ENCODE measurements around the gene ITGB5.
A peak's percentile ranks its signal among the peaks of the same experiment; 100 is the strongest.

The ITGB5 gene

DNA sequence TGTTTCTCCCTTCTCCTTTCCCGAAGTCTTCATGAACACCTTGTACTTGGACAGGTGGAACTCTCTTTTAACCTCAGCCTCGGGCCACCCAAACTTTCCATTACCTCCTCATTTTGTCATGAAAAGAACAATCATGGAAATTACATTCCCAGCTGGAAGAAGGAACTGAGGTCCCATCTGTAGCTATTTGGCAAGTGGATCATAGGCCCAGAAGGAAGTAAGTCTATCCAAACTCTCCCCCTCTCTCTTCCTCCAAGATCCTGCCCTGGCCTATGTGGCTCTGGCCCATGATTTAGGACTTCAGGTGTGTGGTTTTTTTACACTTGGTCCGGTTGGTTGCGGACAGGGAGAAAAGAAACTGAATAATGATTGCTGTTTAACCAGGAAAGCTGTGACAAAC is 44.1 kb downstream of the ITGB5 start:
- DNase-seq (ENCODE audit: insufficient read length, low spot score) = no peak
- no peak for FAIRE-seq

DNA sequence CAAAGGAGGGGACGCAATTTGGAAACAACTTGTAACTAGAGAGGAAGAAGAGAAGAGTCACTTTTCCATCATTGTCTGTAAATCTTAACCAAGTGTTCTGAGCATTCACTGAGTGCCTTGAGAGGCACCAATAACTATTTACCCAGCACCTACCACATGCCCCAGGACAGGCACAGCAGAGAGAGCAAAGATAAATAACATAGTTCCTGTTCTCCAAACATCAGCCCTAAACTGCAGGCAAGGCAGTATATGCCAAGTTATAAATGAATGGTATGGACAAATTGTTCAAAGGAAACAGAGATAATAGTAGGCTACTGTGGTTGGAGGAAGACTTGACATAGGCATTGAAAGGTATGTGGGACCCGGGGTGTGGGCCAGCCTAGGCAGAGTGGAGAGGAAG is 45.6 kb downstream of the ITGB5 start:
- DNase-seq (ENCODE audit: insufficient read length, low spot score) = no peak
- no peak for FAIRE-seq
- TF ChIP-seq POLR2A (IDR thresholded peaks at IDR 0.05; ENCODE audit: low read depth, low read length) (no peak), PAX5 (IDR thresholded peaks at IDR 0.05; ENCODE audit: insufficient read depth, low read length, severe bottlenecking) (no peak), POU2F2 (IDR thresholded peaks at IDR 0.05; ENCODE audit: low read depth, low read length) (no peak), POLR2AphosphoS5 (IDR thresholded peaks at IDR 0.05; ENCODE audit: low read depth, low read length) (no peak), TAF1 (IDR thresholded peaks at IDR 0.05; ENCODE audit: low read depth, low read length) (no peak), SPI1 (IDR thresholded peaks at IDR 0.05; ENCODE audit: low read depth, low read length) (no peak)

More for the DNA sequence above, 44.1 kb downstream of the ITGB5 start:
- TF ChIP-seq POLR2A (IDR thresholded peaks at IDR 0.05; ENCODE audit: low read depth, low read length) = no peak
- no peak for TF ChIP-seq PAX5 (IDR thresholded peaks at IDR 0.05; ENCODE audit: insufficient read depth, low read length, severe bottlenecking)
- TF ChIP-seq SPI1 (IDR thresholded peaks at IDR 0.05; ENCODE audit: low read depth, low read length) = no peak
- no peak for TF ChIP-seq POLR2AphosphoS5 (IDR thresholded peaks at IDR 0.05; ENCODE audit: low read depth, low read length)
- TF ChIP-seq POU2F2 (IDR thresholded peaks at IDR 0.05; ENCODE audit: low read depth, low read length) = no peak
- TF ChIP-seq TAF1 (IDR thresholded peaks at IDR 0.05; ENCODE audit: low read depth, low read length) = no peak

DNA sequence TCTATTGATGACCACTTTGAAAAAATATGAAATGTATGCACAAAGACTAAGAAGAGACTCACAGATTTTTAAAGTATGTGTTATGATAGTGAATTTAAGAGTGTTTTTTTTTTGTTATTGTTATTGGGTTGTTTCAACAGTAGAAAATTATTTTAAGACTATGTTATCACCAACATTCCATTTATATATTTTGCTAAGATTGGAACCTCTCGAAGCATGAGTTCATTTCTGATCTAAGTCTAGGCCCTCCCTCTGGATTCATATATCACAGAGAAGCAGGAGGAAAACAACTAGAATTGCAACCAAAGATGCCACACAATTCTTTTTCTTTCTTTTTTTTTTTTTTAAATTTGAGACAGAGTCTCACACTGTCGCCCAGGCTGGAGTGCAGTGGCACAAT is 46.8 kb downstream of the ITGB5 start:
- no peak for FAIRE-seq

DNA sequence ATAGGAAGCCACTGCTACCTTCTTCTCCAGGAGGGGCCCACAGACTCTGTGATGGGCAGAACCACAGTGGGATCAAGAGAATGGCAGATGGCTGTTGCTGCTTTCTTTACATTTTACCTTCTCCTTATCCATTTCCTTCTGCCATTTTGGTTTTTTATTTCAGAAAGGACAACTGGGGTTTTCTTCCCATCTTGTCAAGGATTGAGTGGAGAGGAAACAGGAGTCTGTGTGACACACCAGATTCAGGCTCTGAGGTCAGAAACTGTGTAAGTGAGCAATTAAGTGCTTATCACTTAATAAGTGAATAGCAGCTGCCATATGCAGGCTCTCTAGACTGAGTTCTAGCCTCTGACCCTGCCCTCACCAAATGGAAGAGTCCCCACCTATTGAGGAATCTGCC is 47.3 kb downstream of the ITGB5 start:
- no peak for TF ChIP-seq TAF1 (IDR thresholded peaks at IDR 0.05; ENCODE audit: low read depth, low read length)
- TF ChIP-seq POLR2A (IDR thresholded peaks at IDR 0.05; ENCODE audit: low read depth, low read length) = no peak
- no peak for TF ChIP-seq SPI1 (IDR thresholded peaks at IDR 0.05; ENCODE audit: low read depth, low read length)
- no peak for TF ChIP-seq PAX5 (IDR thresholded peaks at IDR 0.05; ENCODE audit: insufficient read depth, low read length, severe bottlenecking)
- no peak for TF ChIP-seq POLR2AphosphoS5 (IDR thresholded peaks at IDR 0.05; ENCODE audit: low read depth, low read length)
- TF ChIP-seq POU2F2 (IDR thresholded peaks at IDR 0.05; ENCODE audit: low read depth, low read length) = no peak
- no peak for FAIRE-seq
- no peak for DNase-seq (ENCODE audit: insufficient read length, low spot score)

More for the DNA sequence above, 46.8 kb downstream of the ITGB5 start:
- TF ChIP-seq PAX5 (IDR thresholded peaks at IDR 0.05; ENCODE audit: insufficient read depth, low read length, severe bottlenecking) = no peak
- TF ChIP-seq POLR2AphosphoS5 (IDR thresholded peaks at IDR 0.05; ENCODE audit: low read depth, low read length) = no peak
- TF ChIP-seq SPI1 (IDR thresholded peaks at IDR 0.05; ENCODE audit: low read depth, low read length) = no peak
- TF ChIP-seq TAF1 (IDR thresholded peaks at IDR 0.05; ENCODE audit: low read depth, low read length) = no peak
- TF ChIP-seq POLR2A (IDR thresholded peaks at IDR 0.05; ENCODE audit: low read depth, low read length) = no peak
- TF ChIP-seq POU2F2 (IDR thresholded peaks at IDR 0.05; ENCODE audit: low read depth, low read length) = no peak
- DNase-seq (ENCODE audit: insufficient read length, low spot score) = no peak

GRCh38 chr3:124838963-124839362 is 48.2 kb downstream of the ITGB5 start:
- TF ChIP-seq POU2F2 (IDR thresholded peaks at IDR 0.05; ENCODE audit: low read depth, low read length) (no peak), PAX5 (IDR thresholded peaks at IDR 0.05; ENCODE audit: insufficient read depth, low read length, severe bottlenecking) (no peak), POLR2AphosphoS5 (IDR thresholded peaks at IDR 0.05; ENCODE audit: low read depth, low read length) (no peak), POLR2A (IDR thresholded peaks at IDR 0.05; ENCODE audit: low read depth, low read length) (no peak), TAF1 (IDR thresholded peaks at IDR 0.05; ENCODE audit: low read depth, low read length) (no peak), SPI1 (IDR thresholded peaks at IDR 0.05; ENCODE audit: low read depth, low read length) (no peak)
- FAIRE-seq = no peak
- no peak for DNase-seq (ENCODE audit: insufficient read length, low spot score)

DNA sequence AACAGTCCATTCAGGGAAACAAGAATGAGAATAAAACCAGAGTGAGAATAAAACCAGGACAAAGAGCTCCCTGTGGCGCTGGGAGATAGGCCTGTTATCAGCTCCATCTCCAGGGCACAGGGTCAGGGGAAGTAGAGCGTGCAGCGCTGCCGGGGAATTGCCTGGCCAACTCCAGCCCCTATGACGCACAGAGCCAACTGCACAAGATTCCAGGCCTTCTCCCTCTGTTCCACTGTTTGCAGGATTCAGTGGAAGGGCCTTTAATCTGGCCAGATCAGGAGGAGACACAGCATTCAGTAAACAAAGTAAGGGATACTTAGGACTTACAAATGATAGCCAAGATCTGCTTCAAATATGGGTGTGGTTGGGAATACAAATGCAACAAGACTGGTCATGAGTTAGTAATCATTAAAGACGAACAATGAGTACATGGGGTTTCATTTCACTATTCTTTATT is 49.4 kb downstream of the ITGB5 start:
- no peak for DNase-seq (ENCODE audit: insufficient read length, low spot score)
- FAIRE-seq = no peak
- TF ChIP-seq POU2F2 (IDR thresholded peaks at IDR 0.05; ENCODE audit: low read depth, low read length) (no peak), POLR2AphosphoS5 (IDR thresholded peaks at IDR 0.05; ENCODE audit: low read depth, low read length) (no peak), POLR2A (IDR thresholded peaks at IDR 0.05; ENCODE audit: low read depth, low read length) (no peak), SPI1 (IDR thresholded peaks at IDR 0.05; ENCODE audit: low read depth, low read length) (no peak), TAF1 (IDR thresholded peaks at IDR 0.05; ENCODE audit: low read depth, low read length) (no peak), PAX5 (IDR thresholded peaks at IDR 0.05; ENCODE audit: insufficient read depth, low read length, severe bottlenecking) (no peak)

GRCh38 chr3:124837065-124837464 is 50.1 kb downstream of the ITGB5 start:
- FAIRE-seq (no peak), DNase-seq (ENCODE audit: insufficient read length, low spot score) (no peak)
- TF ChIP-seq TAF1 (IDR thresholded peaks at IDR 0.05; ENCODE audit: low read depth, low read length) (no peak), POU2F2 (IDR thresholded peaks at IDR 0.05; ENCODE audit: low read depth, low read length) (no peak), SPI1 (IDR thresholded peaks at IDR 0.05; ENCODE audit: low read depth, low read length) (no peak), POLR2A (IDR thresholded peaks at IDR 0.05; ENCODE audit: low read depth, low read length) (no peak), POLR2AphosphoS5 (IDR thresholded peaks at IDR 0.05; ENCODE audit: low read depth, low read length) (no peak), PAX5 (IDR thresholded peaks at IDR 0.05; ENCODE audit: insufficient read depth, low read length, severe bottlenecking) (no peak)

- TF ChIP-seq POU2F2 (IDR thresholded peaks at IDR 0.05; ENCODE audit: low read depth, low read length) (no peak), POLR2AphosphoS5 (IDR thresholded peaks at IDR 0.05; ENCODE audit: low read depth, low read length) (no peak)
- FAIRE-seq = no peak
- DNase-seq (ENCODE audit: insufficient read length, low spot score) = no peak
Observed at GRCh38 chr3:124836448-124836847, 50.7 kb downstream of the ITGB5 start.

DNA sequence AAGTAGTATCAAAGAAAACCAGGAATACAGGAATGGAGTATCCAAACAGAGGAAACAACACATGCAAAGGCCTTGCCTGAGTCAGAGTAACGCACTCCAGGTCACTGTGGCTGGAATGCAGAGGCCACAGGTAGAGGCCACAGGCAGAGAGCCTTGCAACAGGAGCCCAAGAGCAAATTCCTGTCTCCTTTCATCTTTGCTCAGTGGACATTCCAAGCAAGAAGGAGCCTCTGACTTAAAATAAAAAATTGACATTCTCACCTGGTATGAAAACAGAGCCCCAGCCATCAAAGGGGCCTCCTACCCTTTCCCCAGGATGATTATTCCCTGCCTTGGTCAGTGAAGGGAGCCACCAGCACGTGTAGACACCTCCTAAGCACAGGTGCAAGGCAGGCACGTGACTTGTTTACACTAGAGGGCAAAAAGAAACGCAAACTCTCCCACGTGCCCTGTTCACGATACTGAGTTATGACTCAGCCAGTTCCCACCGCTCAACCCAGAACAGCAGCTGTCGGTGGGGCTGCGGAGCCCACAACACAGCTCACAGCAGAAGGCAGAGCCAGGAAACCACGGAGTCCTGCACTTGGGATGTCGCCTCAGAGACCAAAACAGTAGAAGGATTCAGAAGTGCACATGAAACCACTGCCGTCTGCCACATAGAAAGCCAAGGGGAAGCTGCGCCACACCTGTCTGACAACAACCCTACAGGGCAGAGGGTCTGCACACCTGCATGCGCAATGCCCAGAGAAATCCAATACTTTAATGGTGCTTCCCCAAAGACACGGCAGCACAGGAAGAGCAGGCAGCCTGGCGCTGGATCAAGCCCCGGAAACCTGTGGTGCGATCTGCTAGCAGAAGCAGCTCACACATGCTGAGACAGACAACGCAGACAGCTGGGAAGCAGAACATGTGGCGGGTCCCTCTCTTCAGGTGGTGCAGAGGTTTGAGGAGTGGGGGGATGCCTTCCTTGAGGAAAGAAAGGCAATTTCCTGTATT is 52.1 kb downstream of the ITGB5 start:
- no peak for TF ChIP-seq POU2F2 (IDR thresholded peaks at IDR 0.05; ENCODE audit: low read depth, low read length)
- TF ChIP-seq SPI1 (IDR thresholded peaks at IDR 0.05; ENCODE audit: low read depth, low read length) = no peak
- TF ChIP-seq POLR2AphosphoS5 (IDR thresholded peaks at IDR 0.05; ENCODE audit: low read depth, low read length) = no peak
- TF ChIP-seq TAF1 (IDR thresholded peaks at IDR 0.05; ENCODE audit: low read depth, low read length) = no peak
- TF ChIP-seq PAX5 (IDR thresholded peaks at IDR 0.05; ENCODE audit: insufficient read depth, low read length, severe bottlenecking) = no peak
- no peak for TF ChIP-seq POLR2A (IDR thresholded peaks at IDR 0.05; ENCODE audit: low read depth, low read length)
- DNase-seq (ENCODE audit: insufficient read length, low spot score) = peak; percentile 41
- FAIRE-seq = peak; percentile 68
